Suprapubic skin (tissue), 3 donors: ENCODE results near the gene NELL1.

Source experiments
- CTCF ChIP-seq, 2 donors: fragments of 200-600 bp in 1 of 2; fragments of 450-650 bp in 1 of 2; sonication (generic) in 1 of 2; IDR thresholded peaks; one replicate each; pipeline ENCODE4 v1.5.1; 2016 to 2019; ENCODE audit warnings: antibody characterized with exemption in 2 of 2, mild to moderate bottlenecking in 1 of 2, moderate library complexity in 1 of 2
- EP300 ChIP-seq: sonication (generic); formaldehyde crosslinking; IDR thresholded peaks from one replicate; pipeline ENCODE4 v1.6.1; 2017; ENCODE audit warnings: antibody characterized with exemption
- POLR2A ChIP-seq, 2 donors: fragments of 450-650 bp; IDR thresholded peaks; one replicate each; pipeline ENCODE4 v1.6.1; 2017; ENCODE audit warnings: antibody characterized with exemption in 2 of 2, mild to moderate bottlenecking in 2 of 2, moderate library complexity in 2 of 2

GRCh38 chr11:21566521-21567117 lies 897.2 kb downstream of the NELL1 start:
- no peak for TF ChIP-seq CTCF (IDR thresholded peaks at IDR 0.05)
- TF ChIP-seq EP300 = no peak
- TF ChIP-seq POLR2A (IDR thresholded peaks at IDR 0.05) = no peak
